Measurements from ENCODE around the gene IFI27. TPM values are rescaled to one million over a fixed set of nuclear protein-coding genes. Genes with fewer than 3 reads are reported as not detected.
A peak's percentile ranks its signal among the peaks of the same experiment; 100 is the strongest.

IFI27 gene
- total RNA-seq, 1 donor from 2014 or later = 132 TPM

GRCh38 chr14:94120667-94121340, 10.3 kb downstream of the IFI27 start:
- intact Hi-C loops (cut with DNase I) = no loop called here
- ATAC-seq (ENCODE audit: poor library complexity) = no peak
- DNase-seq = no peak

GRCh38 chr14:94121485-94121884, 10.9 kb downstream of the IFI27 start:
- intact Hi-C loops (cut with DNase I) = no loop called here
- ATAC-seq (ENCODE audit: poor library complexity) = no peak

DNA sequence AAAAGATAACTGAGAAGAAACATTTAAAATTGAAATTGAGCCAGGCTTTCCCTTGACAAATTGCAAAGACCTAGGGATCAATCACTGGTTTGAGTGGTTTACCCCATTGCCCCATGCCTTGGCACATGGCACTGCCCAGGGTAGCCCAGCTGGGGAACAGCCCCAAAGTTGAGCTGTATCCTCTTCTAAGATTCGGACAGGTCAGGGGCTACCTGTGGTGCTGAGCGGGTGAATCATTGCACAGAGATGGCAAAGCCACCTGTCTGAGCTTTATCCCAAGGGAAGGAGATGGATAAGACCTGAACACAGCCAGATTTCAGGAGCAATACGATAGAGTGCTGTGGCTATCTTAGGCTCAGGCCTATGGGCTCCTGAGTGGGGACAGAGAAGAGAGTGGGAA, 11.9 kb downstream of the IFI27 start:
- intact Hi-C loops (cut with DNase I) = no loop called here
- no peak for ATAC-seq (ENCODE audit: poor library complexity)
- no peak for DNase-seq

More at GRCh38 chr14:94121485-94121884, 10.9 kb downstream of the IFI27 start:
- DNase-seq = no peak

DNA sequence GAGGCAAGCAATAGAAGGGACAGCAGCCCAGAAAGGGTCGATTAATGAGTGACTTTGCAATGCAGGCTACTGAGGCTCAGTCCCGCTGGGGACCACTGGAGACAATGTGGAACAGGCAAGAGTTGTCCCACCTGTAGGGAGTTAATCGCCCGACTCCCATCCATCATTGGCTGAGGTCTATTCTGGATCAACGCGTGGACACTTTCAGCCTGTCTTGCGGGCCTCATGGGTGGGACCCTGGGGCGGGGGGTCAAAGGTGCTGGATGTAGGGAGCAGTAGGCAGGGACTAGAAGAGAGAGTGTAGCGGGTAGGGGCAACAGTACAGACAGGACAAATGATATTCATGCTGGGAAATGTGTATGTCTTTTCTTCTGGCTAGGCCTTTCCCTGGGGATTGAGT, 12.8 kb downstream of the IFI27 start:
- ATAC-seq (ENCODE audit: poor library complexity) (no peak), DNase-seq (no peak)
- intact Hi-C loops (cut with DNase I) = no loop called here

- DNase-seq (no peak), ATAC-seq (ENCODE audit: poor library complexity) (no peak)
- intact Hi-C loops (cut with DNase I) = no loop called here
Measured at GRCh38 chr14:94123868-94124267, 13.3 kb downstream of the IFI27 start.

DNA sequence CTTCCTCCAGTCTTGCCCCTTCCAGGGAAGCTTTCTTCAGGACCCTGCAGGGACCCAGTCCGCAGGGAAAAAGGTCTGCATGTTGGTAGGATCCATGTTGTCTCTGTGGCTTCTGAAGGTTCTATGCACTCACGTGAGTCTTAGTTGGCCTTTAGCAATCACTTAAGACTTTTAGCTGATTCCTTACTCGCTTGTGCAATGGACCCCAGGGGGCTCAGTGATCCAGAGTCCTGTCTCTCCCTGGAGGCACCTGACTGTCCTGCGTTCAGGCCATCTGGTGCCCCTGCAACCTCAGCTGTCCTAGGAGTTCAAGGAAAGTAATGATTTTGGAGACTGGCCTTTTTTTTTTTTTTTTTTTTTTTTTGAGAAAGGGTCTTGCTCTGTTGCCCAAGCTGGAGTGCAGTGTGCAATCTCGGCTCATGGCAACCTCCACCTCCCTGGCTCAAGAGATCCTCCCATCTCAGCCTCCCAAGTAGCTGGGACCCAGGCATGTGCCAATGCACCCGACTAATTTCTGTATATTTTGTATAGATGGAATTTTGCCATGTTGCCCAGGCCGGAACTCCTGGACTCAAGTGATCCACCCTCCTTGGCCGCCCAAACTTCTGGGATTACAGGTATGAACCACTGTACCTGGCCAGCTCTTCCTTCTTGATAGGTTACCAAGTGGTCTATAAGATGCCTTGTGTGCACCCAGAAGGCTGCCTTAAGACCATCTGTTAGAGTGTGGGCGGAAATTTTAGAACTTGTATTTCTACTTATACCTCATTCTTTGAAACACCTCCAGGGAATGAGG, 14.2 kb downstream of the IFI27 start:
- intact Hi-C loops (cut with DNase I) = loop anchor here (5.0 kb wide), 1 partner anchor 42 kb away; the partner anchor contains the start of genes DDX24 and IFI27L1
- ATAC-seq (ENCODE audit: poor library complexity) (no peak), DNase-seq (no peak)

- DNase-seq (no peak), ATAC-seq (ENCODE audit: poor library complexity) (no peak)
- intact Hi-C loops (cut with DNase I) = loop anchor here (5.0 kb wide), 1 partner anchor 44 kb away; the partner anchor contains the start of genes DDX24 and IFI27L1
Measured at GRCh38 chr14:94125659-94126418, 15.3 kb downstream of the IFI27 start.

- intact Hi-C loops (cut with DNase I) = loop anchor here (5.0 kb wide), 1 partner anchor 44 kb away; the partner anchor contains the start of genes DDX24 and IFI27L1
- DNase-seq = no peak
- no peak for ATAC-seq (ENCODE audit: poor library complexity)
Measured at GRCh38 chr14:94126419-94126677, 15.8 kb downstream of the IFI27 start.

DNA sequence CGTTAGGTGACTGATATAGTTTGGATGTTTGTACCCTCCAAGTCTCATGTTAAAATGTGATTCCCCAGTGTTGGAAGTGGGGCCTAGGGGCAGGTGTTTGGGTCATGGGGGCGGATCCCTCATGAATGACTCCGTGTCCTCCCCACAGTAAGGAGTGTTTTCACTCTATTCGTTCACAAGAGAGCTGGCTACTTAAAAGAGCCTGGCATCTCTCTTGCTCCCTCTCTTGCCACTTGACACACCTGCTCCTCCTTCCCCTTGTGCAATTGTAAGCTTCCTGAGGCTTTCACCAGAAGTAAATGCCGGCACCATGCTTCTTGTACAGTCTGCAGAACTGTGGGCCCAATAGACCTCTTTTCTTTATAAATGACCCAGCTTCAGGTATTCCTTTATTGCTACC, 16.3 kb downstream of the IFI27 start:
- DNase-seq (no peak), ATAC-seq (ENCODE audit: poor library complexity) (no peak)
- intact Hi-C loops (cut with DNase I) = loop anchor here (5.0 kb wide), 1 partner anchor 44 kb away; the partner anchor contains the start of genes DDX24 and IFI27L1

DNA sequence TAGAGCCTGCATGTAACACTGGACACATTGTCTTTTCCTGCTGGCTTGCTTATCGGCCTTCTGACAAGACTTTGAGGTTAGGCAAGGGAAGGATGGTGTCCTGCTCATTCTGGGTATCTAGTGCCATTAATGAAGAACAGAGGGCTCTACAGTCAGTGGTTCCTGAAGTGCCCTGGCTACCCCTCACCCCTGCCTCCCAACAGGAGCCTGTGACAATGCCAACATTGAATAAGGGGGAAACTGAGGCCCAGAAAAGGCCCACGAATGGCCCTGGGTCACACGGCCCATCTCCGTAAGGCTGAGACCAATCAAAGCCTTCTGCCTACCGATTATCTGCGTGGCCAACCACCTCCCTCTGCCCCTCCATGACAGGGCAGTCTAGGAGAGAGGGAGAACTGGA, 16.8 kb downstream of the IFI27 start:
- ATAC-seq (ENCODE audit: poor library complexity) (no peak), DNase-seq (no peak)
- intact Hi-C loops (cut with DNase I) = loop anchor here (5.0 kb wide), 1 partner anchor 45 kb away; the partner anchor contains the start of genes DDX24 and IFI27L1

GRCh38 chr14:94128216-94128839, 17.8 kb downstream of the IFI27 start:
- intact Hi-C loops (cut with DNase I) = loop anchor here (5.0 kb wide), 1 partner anchor 46 kb away; the partner anchor contains the start of genes DDX24 and IFI27L1
- ATAC-seq (ENCODE audit: poor library complexity) (no peak), DNase-seq (no peak)

DNA sequence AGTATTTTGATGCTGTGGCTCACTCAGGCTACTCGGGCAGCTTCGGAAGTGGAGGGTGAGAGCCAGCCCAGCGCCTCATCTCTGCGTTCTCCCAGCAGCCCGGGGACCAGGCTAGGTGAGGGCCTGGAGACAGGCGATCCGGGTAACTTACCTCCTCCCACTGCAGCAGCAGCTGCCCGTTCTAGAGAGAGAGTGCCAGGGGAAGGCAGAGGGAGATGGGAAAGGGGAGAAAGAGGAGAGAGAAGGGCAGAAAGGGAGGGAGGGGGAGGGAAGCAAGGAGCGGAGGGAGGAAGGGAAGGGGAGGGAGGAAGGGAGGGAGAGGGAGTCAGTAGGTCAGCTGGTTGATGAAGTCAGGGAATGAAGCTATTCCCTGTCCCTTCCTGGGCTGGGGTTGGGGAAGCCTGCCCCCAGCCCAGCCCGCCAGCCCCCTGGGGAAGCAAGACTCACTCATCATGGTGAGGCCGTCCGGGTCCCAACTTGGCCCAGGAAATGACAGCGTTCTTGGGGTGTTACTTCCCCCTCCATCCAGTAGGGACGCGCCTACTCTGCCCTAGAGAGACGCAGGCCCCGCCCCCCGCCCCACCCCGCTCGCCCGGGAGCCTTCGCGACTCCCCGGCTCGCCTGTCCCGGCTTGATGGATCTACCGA, 18.7 kb downstream of the IFI27 start, which contains the start of gene IFI27L2:
IFI27L2 (minus strand) TSS at position 494 of the 647 bp plus-strand sequence; CDS start at position 454, 40 bp downstream.
- DNase-seq = peak; percentile 85
- intact Hi-C loops (cut with DNase I) = loop anchor here (5.0 kb wide), 1 partner anchor 47 kb away; the partner anchor contains the start of genes DDX24 and IFI27L1
- peak; percentile 97 for ATAC-seq (ENCODE audit: poor library complexity)

GRCh38 chr14:94129758-94130414, 19.4 kb downstream of the IFI27 start:
- peak; percentile 73 for ATAC-seq (ENCODE audit: poor library complexity)
- peak; percentile 72 for DNase-seq
- intact Hi-C loops (cut with DNase I) = loop anchor here (5.0 kb wide), 1 partner anchor 48 kb away; the partner anchor contains the start of genes DDX24 and IFI27L1

- ATAC-seq (ENCODE audit: poor library complexity) (no peak), DNase-seq (no peak)
- intact Hi-C loops (cut with DNase I) = no loop called here
Measured at GRCh38 chr14:94132285-94132887, 21.9 kb downstream of the IFI27 start.

DNA sequence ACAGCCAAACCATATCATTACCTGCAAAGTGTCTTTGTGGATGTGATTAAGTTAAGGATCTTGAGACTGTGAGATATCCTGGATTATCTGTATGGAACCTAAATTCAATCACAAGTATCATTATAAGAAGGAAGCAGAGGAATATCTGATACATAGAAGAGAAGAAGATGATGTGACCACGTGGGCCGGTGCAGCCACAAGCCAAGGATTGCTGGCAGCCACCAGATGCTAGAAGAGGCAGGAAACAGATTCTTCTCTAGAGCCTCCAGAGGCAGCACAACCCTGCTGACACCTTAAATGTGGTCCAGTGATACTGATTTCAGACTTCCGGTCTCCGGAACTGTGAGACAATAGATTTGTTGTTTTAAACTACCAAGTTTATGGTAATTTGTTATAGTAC, 24.9 kb downstream of the IFI27 start:
- intact Hi-C loops (cut with DNase I) = loop anchor here (5.0 kb wide), 1 partner anchor 98 kb away; no protein-coding TSS in a partner anchor
- DNase-seq (no peak), ATAC-seq (ENCODE audit: poor library complexity) (no peak)

GRCh38 chr14:94136575-94137331, 26.2 kb downstream of the IFI27 start:
- DNase-seq = peak; percentile 93
- intact Hi-C loops (cut with DNase I) = loop anchor here (5.0 kb wide), 1 partner anchor 99 kb away; no protein-coding TSS in a partner anchor
- ATAC-seq (ENCODE audit: poor library complexity) = peak; percentile 97
